ENCODE results near the gene ING1.
A peak's percentile ranks its signal among the peaks of the same experiment; 100 is the strongest.

Gene ING1

GRCh38 chr13:110712849-110713641, 455 bp upstream of the ING1 start:
- Histone ChIP-seq H4K8ac (ENCODE audit: low read length) (peak overlapping the region; percentile 88), H3K9me3 (ENCODE audit: control insufficient read depth, low read length) (no peaks in the 10 kb centered on the region), H3K4me3 (ENCODE audit: insufficient read depth in 1 of 2, low read depth in 1 of 2, low read length in 2 of 2) (peak overlapping the region; percentile 87 to 89), H2BK15ac (ENCODE audit: low read depth, poor library complexity, severe bottlenecking) (peak overlapping the region; percentile 77), H3K36me3 (ENCODE audit: control insufficient read depth in 1 of 2, insufficient read depth in 2 of 2, low read depth in 1 of 2, low read length in 2 of 2) (no peaks in the 10 kb centered on the region), H3K14ac (ENCODE audit: low read length in 2 of 2) (peak overlapping the region in 1 of 2 experiments; percentile 99), H4K91ac (ENCODE audit: low read length) (peak overlapping the region; percentile 96), H3K27me3 (ENCODE audit: control insufficient read depth in 1 of 2, insufficient read depth in 1 of 2, low read length in 2 of 2) (no peaks in the 10 kb centered on the region), H3K9ac (ENCODE audit: low read length) (peak overlapping the region; percentile 100), H2BK120ac (ENCODE audit: low read depth, low read length) (peak overlapping the region; percentile 94), H2AK5ac (ENCODE audit: low read length, severe bottlenecking) (peak overlapping the region; percentile 94), H2BK12ac (ENCODE audit: low read length in 2 of 2) (peak overlapping the region; percentile 75 to 92), H3K18ac (ENCODE audit: low read depth in 1 of 2, low read length in 2 of 2) (peak overlapping the region; percentile 98 to 99), H2BK5ac (ENCODE audit: low read depth, low read length, poor library complexity, severe bottlenecking) (peak overlapping the region; percentile 95), H3K4me2 (ENCODE audit: low read length, poor library complexity, severe bottlenecking) (peak overlapping the region; percentile 99), H3K4ac (ENCODE audit: low read depth in 1 of 2, low read length in 2 of 2) (peak overlapping the region; percentile 94 to 100), H3K4me1 (ENCODE audit: control insufficient read depth, insufficient read depth, low read depth, low read length) (peaks cover 6% of the 10 kb centered on the region), H2AFZ (ENCODE audit: low read depth, low read length) (no peak overlapping the region), H3K23ac (ENCODE audit: low read length in 2 of 2) (peak overlapping the region in 1 of 2 experiments; percentile 99), H3K27ac (ENCODE audit: low read length, poor library complexity, severe bottlenecking) (peak overlapping the region; percentile 100), H3K79me1 (replicated peaks; ENCODE audit: low read length, poor library complexity, severe bottlenecking) (no peaks in the 10 kb centered on the region)
- WGBS, result under 1% methylated on average over 63 of the region's 68 CpGs
- DNase-seq, result peak; percentile 100

GRCh38 chr13:110713981-110714796, 689 bp downstream of the ING1 start:
- peak overlapping the region; percentile 19 for H4K91ac ChIP-seq (ENCODE audit: low read length)
- H3K27ac ChIP-seq (ENCODE audit: low read length, poor library complexity, severe bottlenecking), result peak overlapping the region; percentile 87
- peak overlapping the region; percentile 20 to 88 for H3K14ac ChIP-seq (ENCODE audit: low read length in 2 of 2)
- H2AK5ac ChIP-seq (ENCODE audit: low read length, severe bottlenecking), result no peak overlapping the region
- peak overlapping the region; percentile 69 to 82 for H3K4ac ChIP-seq (ENCODE audit: low read depth in 1 of 2, low read length in 2 of 2)
- peak overlapping the region; percentile 78 for H3K4me2 ChIP-seq (ENCODE audit: low read length, poor library complexity, severe bottlenecking)
- peak overlapping the region; percentile 92 for H2BK120ac ChIP-seq (ENCODE audit: low read depth, low read length)
- peaks cover 10% of the 10 kb centered on the region for H3K4me1 ChIP-seq (ENCODE audit: control insufficient read depth, insufficient read depth, low read depth, low read length)
- H3K27me3 ChIP-seq (ENCODE audit: control insufficient read depth in 1 of 2, insufficient read depth in 1 of 2, low read length in 2 of 2), result no peaks in the 10 kb centered on the region
- H4K8ac ChIP-seq (ENCODE audit: low read length), result peak overlapping the region; percentile 32
- no peak overlapping the region for H2BK5ac ChIP-seq (ENCODE audit: low read depth, low read length, poor library complexity, severe bottlenecking)
- 1% methylated on average over 73 of the region's 86 CpGs for WGBS
- H3K23ac ChIP-seq (ENCODE audit: low read length in 2 of 2), result peak overlapping the region; percentile 23 to 99
- no peaks in the 10 kb centered on the region for H3K9me3 ChIP-seq (ENCODE audit: control insufficient read depth, low read length)
- peak; percentile 55 for DNase-seq
- H2BK15ac ChIP-seq (ENCODE audit: low read depth, poor library complexity, severe bottlenecking), result peak overlapping the region; percentile 20
- peak overlapping the region; percentile 100 for H3K9ac ChIP-seq (ENCODE audit: low read length)
- H3K18ac ChIP-seq (ENCODE audit: low read depth in 1 of 2, low read length in 2 of 2), result peak overlapping the region; percentile 88 to 89
- H2AFZ ChIP-seq (ENCODE audit: low read depth, low read length), result no peak overlapping the region
- peak overlapping the region; percentile 87 to 88 for H3K4me3 ChIP-seq (ENCODE audit: insufficient read depth in 1 of 2, low read depth in 1 of 2, low read length in 2 of 2)
- H3K79me1 ChIP-seq (replicated peaks; ENCODE audit: low read length, poor library complexity, severe bottlenecking), result peaks cover 3% of the 10 kb centered on the region
- H3K36me3 ChIP-seq (ENCODE audit: control insufficient read depth in 1 of 2, insufficient read depth in 2 of 2, low read depth in 1 of 2, low read length in 2 of 2), result peaks cover 2 to 3% of the 10 kb centered on the region in 2 experiments
- H2BK12ac ChIP-seq (ENCODE audit: low read length in 2 of 2), result peak overlapping the region in 1 of 2 experiments; percentile 42

GRCh38 chr13:110714797-110715394, 1.4 kb downstream of the ING1 start:
- Histone ChIP-seq H2BK15ac (ENCODE audit: low read depth, poor library complexity, severe bottlenecking) (peak overlapping the region; percentile 54), H3K9me3 (ENCODE audit: control insufficient read depth, low read length) (no peaks in the 10 kb centered on the region), H3K9ac (ENCODE audit: low read length) (peak overlapping the region; percentile 100), H3K36me3 (ENCODE audit: control insufficient read depth in 1 of 2, insufficient read depth in 2 of 2, low read depth in 1 of 2, low read length in 2 of 2) (peaks cover 9% of the 10 kb centered on the region in 2 experiments), H3K4me3 (ENCODE audit: insufficient read depth in 1 of 2, low read depth in 1 of 2, low read length in 2 of 2) (peak overlapping the region; percentile 87 to 88), H3K27me3 (ENCODE audit: control insufficient read depth in 1 of 2, insufficient read depth in 1 of 2, low read length in 2 of 2) (no peaks in the 10 kb centered on the region), H3K23ac (ENCODE audit: low read length in 2 of 2) (no peak overlapping the region), H4K91ac (ENCODE audit: low read length) (peak overlapping the region; percentile 66), H2AFZ (ENCODE audit: low read depth, low read length) (no peak overlapping the region), H3K14ac (ENCODE audit: low read length in 2 of 2) (peak overlapping the region in 1 of 2 experiments; percentile 37), H3K79me1 (replicated peaks; ENCODE audit: low read length, poor library complexity, severe bottlenecking) (peaks cover 9% of the 10 kb centered on the region), H2BK120ac (ENCODE audit: low read depth, low read length) (peak overlapping the region; percentile 92), H3K27ac (ENCODE audit: low read length, poor library complexity, severe bottlenecking) (peak overlapping the region; percentile 87), H2AK5ac (ENCODE audit: low read length, severe bottlenecking) (no peak overlapping the region), H3K4me1 (ENCODE audit: control insufficient read depth, insufficient read depth, low read depth, low read length) (peaks cover 11% of the 10 kb centered on the region), H2BK12ac (ENCODE audit: low read length in 2 of 2) (peak overlapping the region in 1 of 2 experiments; percentile 42), H2BK5ac (ENCODE audit: low read depth, low read length, poor library complexity, severe bottlenecking) (no peak overlapping the region), H4K8ac (ENCODE audit: low read length) (peak overlapping the region; percentile 61), H3K4ac (ENCODE audit: low read depth in 1 of 2, low read length in 2 of 2) (peak overlapping the region in 1 of 2 experiments; percentile 82), H3K18ac (ENCODE audit: low read depth in 1 of 2, low read length in 2 of 2) (peak overlapping the region; percentile 50 to 89), H3K4me2 (ENCODE audit: low read length, poor library complexity, severe bottlenecking) (peak overlapping the region; percentile 78)
- DNase-seq, result no peak
- under 1% methylated on average over 49 of the region's 49 CpGs for WGBS

All from mesenchymal stem cell (in vitro differentiated cells and primary cell).